ENCODE measurements around the gene EVA1A. TPM values are rescaled to one million over a fixed set of nuclear protein-coding genes. Genes with fewer than 3 reads are reported as not detected.

EVA1A gene
- total and polyA plus RNA-seq, 9 donors, result 4.7 to 12.7 (median 7.5) TPM

DNA sequence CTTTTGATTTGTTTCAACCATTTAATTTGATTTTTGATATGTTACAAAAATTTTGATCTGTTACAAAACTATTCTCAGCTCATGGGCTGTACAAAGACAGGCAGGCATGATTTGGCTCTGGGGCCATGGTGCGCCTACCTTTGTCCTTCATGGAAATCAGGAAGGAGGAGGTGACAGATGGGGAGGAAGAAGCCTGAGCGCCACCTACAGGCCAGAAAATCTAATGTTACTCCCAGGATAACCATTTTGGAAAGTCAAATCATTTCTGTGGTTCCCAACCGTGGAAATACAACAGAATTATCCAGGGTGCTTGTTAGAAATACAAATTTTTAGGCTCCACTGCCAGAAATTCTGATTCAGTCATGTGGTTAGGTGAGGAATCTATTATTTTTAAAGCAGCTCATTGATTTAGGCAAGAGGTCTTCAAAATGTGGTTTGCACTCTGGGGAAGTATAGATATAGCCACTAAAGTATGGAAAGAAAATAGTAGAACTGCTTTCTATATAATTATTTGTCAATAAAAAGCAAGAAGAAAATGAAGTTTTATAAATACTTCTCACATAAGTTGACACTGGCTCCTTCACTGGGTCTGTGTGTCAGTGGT lies 93.9 kb downstream of the EVA1A start:
- H3K9me3 ChIP-seq (replicated peaks; ENCODE audit: control insufficient read depth, low read depth, low read length), result no peaks in the 10 kb centered on the region
- no peaks in the 10 kb centered on the region for H3K27me3 ChIP-seq (ENCODE audit: control insufficient read depth, insufficient read depth, low read length)
- H3K4me3 ChIP-seq (ENCODE audit: low read length), result no peak overlapping the region
- no peaks in the 10 kb centered on the region for H3K4me1 ChIP-seq (ENCODE audit: control insufficient read depth, insufficient read depth, low read length)
- 40% methylated on average over 1 of the region's 3 CpGs for WGBS (ENCODE audit: insufficient coverage)
- H3K36me3 ChIP-seq (ENCODE audit: control insufficient read depth, insufficient read depth, low read length), result no peaks in the 10 kb centered on the region
- DNase-seq, result no peak
- H3K27ac ChIP-seq (ENCODE audit: low read length), result no peak overlapping the region

DNA sequence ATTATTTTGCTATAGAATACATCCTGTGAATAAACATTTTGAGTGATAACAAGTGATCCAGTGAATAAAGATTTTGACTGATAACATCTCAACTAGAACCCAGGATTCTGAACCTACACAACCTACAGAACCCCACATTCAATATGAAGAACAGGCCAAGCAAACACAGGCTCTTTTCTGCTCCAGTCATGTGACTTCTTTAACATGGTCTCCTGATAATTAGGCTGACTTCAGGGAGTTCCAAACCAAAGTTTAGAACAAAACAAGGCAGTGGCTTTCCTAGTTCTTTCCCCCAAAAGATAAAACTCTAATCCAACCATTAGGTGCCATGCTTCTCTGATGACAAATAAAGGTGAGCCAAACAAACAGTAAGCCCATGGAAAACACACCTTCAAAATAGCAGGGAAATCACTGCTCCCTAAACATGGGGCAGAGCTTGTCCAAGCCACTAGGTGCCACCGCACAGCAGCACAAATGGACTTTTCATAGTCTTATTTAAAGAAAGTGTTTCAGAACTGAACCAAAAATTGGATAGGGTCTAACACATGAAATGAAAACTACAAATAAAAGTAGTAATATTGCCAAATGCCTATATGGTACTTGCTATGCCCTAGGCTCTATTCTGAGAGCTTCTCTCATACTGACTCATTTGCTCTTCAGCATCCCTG lies 95.3 kb downstream of the EVA1A start:
- H3K27me3 ChIP-seq (ENCODE audit: control insufficient read depth, insufficient read depth, low read length), result no peaks in the 10 kb centered on the region
- H3K9me3 ChIP-seq (replicated peaks; ENCODE audit: control insufficient read depth, low read depth, low read length), result no peaks in the 10 kb centered on the region
- no peaks in the 10 kb centered on the region for H3K4me1 ChIP-seq (ENCODE audit: control insufficient read depth, insufficient read depth, low read length)
- no peaks in the 10 kb centered on the region for H3K36me3 ChIP-seq (ENCODE audit: control insufficient read depth, insufficient read depth, low read length)
- no CpG with 5 or more reads among the region's 1 CpG for WGBS (ENCODE audit: insufficient coverage)
- DNase-seq, result peak; percentile 43
- no peak overlapping the region for H3K4me3 ChIP-seq (ENCODE audit: low read length)
- no peak overlapping the region for H3K27ac ChIP-seq (ENCODE audit: low read length)

DNA sequence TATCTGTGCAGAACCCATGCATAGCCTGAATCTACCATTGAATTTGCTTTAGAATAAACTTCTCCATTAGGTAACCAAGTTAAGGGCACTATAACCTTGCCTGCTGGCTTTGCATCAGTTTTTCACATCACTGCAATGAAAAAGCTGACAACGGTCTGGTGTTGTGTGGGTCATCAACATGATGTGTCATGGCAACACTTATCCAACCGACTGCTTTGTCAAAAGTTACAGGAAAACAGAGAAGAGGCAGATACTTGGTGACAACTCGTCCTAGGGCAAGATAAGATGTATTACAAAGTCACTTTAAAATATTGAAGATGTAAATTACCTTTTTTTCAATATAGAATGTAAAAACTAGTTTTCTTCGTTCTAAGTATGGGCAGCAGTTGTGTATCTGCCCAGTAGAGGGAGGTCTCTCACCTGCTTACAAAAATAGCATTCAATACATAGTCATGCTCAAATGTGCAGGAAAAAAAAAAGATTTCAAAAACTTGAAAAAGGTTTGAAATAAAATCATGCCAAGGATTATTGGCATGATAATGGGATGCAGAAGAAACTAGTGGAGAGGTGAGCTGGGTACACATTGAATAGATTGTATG lies 96.3 kb downstream of the EVA1A start:
- no CpG with 5 or more reads among the region's 4 CpGs for WGBS (ENCODE audit: insufficient coverage)

DNA sequence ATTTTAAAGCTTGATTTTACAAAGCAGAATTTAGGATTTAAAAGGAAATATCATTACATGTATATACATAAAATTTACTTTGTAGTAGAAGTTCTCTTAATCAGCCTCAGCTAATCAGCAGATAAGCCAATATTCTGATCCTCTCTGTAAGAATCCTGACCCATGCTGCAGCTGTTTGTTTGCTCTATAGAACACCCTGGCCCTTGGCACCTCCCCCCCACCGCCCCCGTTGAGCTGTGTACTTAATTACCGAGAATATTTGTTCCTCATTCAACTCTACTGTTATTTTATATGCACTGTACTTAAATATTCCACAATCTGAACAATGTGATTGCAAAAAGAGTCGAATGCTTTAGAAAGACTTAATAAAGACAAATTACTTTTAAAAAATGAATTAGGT lies 98.0 kb downstream of the EVA1A start:
- Histone ChIP-seq H3K36me3 (ENCODE audit: control insufficient read depth, insufficient read depth, low read length) (no peaks in the 10 kb centered on the region), H3K27me3 (ENCODE audit: control insufficient read depth, insufficient read depth, low read length) (no peaks in the 10 kb centered on the region), H3K4me3 (ENCODE audit: low read length) (no peak overlapping the region), H3K27ac (ENCODE audit: low read length) (no peak overlapping the region), H3K4me1 (ENCODE audit: control insufficient read depth, insufficient read depth, low read length) (no peaks in the 10 kb centered on the region), H3K9me3 (replicated peaks; ENCODE audit: control insufficient read depth, low read depth, low read length) (no peaks in the 10 kb centered on the region)
- WGBS (ENCODE audit: insufficient coverage), result no CpG with 5 or more reads among the region's 4 CpGs
- DNase-seq, result no peak

More for the DNA sequence above, 96.3 kb downstream of the EVA1A start:
- no peaks in the 10 kb centered on the region for H3K36me3 ChIP-seq (ENCODE audit: control insufficient read depth, insufficient read depth, low read length)
- H3K4me1 ChIP-seq (ENCODE audit: control insufficient read depth, insufficient read depth, low read length), result no peaks in the 10 kb centered on the region
- peak; percentile 43 for DNase-seq
- H3K4me3 ChIP-seq (ENCODE audit: low read length), result no peak overlapping the region
- no peak overlapping the region for H3K27ac ChIP-seq (ENCODE audit: low read length)
- H3K27me3 ChIP-seq (ENCODE audit: control insufficient read depth, insufficient read depth, low read length), result no peaks in the 10 kb centered on the region
- no peaks in the 10 kb centered on the region for H3K9me3 ChIP-seq (replicated peaks; ENCODE audit: control insufficient read depth, low read depth, low read length)

DNA sequence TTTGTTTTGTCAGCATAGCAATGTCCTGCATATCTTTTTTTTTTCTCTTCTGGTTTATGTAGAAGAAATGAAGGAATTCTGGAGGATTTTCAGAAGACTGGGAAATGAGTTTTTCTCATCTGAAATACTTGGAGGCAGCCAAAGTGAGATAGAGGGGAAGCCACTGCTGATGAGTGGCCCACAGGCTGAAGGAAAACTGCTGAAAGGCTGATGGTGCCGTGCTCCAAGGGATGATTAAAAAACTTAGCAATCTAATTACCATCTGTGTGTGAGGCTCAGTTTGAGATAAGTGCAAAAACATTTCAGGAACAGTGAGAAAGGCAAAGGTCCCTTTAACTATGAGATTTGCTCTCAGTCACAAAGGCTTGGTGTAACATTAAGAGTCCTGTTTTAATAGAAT lies 98.5 kb downstream of the EVA1A start:
- H3K4me3 ChIP-seq (ENCODE audit: low read length), result no peak overlapping the region
- no peaks in the 10 kb centered on the region for H3K36me3 ChIP-seq (ENCODE audit: control insufficient read depth, insufficient read depth, low read length)
- H3K9me3 ChIP-seq (replicated peaks; ENCODE audit: control insufficient read depth, low read depth, low read length), result no peaks in the 10 kb centered on the region
- no peaks in the 10 kb centered on the region for H3K4me1 ChIP-seq (ENCODE audit: control insufficient read depth, insufficient read depth, low read length)
- H3K27me3 ChIP-seq (ENCODE audit: control insufficient read depth, insufficient read depth, low read length), result no peaks in the 10 kb centered on the region
- H3K27ac ChIP-seq (ENCODE audit: low read length), result no peak overlapping the region
- DNase-seq, result peak; percentile 74
- WGBS (ENCODE audit: insufficient coverage), result no CpG with 5 or more reads among the region's 1 CpG

DNA sequence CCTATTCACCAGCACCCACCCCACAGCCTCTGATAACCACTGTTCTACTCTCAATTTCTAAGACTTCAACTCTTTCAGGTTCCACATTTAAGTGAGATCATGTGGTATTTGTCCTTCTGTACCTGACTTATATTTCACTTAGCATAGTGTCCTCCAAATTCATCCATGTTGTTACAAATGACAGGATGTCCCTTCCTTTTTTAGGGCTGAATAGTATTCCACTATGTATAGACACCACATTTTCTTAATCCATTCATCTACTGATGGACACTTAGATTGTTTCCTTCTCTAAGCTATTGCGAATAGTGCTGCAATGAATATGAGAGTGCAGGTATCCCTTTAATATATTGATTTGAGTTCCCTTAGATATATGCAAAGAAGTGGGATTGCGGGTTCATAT lies 100.1 kb downstream of the EVA1A start:
- H3K36me3 ChIP-seq (ENCODE audit: control insufficient read depth, insufficient read depth, low read length), result no peaks in the 10 kb centered on the region
- no peaks in the 10 kb centered on the region for H3K4me1 ChIP-seq (ENCODE audit: control insufficient read depth, insufficient read depth, low read length)
- H3K9me3 ChIP-seq (replicated peaks; ENCODE audit: control insufficient read depth, low read depth, low read length), result no peaks in the 10 kb centered on the region
- H3K27me3 ChIP-seq (ENCODE audit: control insufficient read depth, insufficient read depth, low read length), result no peaks in the 10 kb centered on the region
- no peak overlapping the region for H3K27ac ChIP-seq (ENCODE audit: low read length)
- DNase-seq, result no peak
- no peak overlapping the region for H3K4me3 ChIP-seq (ENCODE audit: low read length)
- WGBS (ENCODE audit: insufficient coverage), result no CpG with 5 or more reads among the region's 2 CpGs

DNA sequence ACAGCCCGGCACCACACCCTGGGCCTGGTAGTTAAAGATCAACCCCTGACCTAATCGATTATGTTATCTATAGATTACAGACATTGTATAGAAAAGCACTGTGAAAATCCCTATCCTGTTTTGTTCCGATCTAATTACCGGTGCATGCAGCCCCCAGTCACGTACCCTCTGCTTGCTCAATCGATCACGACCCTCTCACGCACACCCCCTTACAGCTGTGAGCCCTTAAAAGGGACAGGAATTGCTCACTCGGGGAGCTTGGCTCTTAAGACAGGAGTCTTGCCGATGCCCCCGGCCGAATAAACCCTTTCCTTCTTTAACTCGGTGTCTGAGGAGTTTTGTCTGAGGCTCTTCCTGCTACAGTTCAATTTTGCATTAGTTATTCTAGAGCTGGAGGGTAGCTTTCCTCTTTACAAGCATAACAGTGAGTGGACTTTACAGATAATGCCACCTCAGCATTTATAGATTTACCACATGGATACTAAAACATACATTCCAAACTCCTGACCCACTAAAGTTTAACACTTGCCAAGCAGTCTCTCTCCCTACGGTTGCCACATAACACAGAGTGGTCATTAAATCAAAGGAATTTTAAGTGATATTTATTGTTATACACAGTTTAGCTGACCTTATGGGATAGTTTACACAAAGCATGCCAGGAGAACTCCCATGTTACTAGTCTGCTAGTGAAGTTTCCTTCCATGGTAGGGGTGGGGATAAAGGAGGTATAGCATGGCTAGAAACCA lies 101.0 kb downstream of the EVA1A start:
- DNase-seq, result no peak
- WGBS (ENCODE audit: insufficient coverage), result 79% methylated on average over 5 of the region's 14 CpGs
- Histone ChIP-seq H3K27ac (ENCODE audit: low read length) (no peak overlapping the region), H3K4me1 (ENCODE audit: control insufficient read depth, insufficient read depth, low read length) (no peaks in the 10 kb centered on the region), H3K4me3 (ENCODE audit: low read length) (no peak overlapping the region), H3K27me3 (ENCODE audit: control insufficient read depth, insufficient read depth, low read length) (no peaks in the 10 kb centered on the region), H3K36me3 (ENCODE audit: control insufficient read depth, insufficient read depth, low read length) (no peaks in the 10 kb centered on the region), H3K9me3 (replicated peaks; ENCODE audit: control insufficient read depth, low read depth, low read length) (no peaks in the 10 kb centered on the region)

DNA sequence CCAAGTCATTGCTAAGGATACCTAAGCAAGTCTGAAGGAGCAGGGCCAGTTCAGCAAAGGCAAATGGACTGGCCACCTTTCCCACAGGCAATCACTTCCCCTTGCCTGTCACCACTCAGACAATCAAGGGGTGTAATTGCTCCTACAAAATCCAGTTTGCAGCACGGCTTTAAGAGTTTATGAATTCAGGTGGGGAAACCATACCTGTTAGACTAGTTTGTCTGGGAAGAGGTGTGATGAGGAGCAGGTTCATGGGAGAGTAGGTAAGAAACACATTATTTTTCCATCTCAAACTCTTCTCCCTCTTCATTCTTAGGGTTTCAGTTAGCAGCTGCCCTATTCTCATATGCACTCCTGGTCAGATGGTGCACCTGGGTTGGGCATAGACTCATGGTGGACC lies 102.5 kb downstream of the EVA1A start:
- Histone ChIP-seq H3K4me1 (ENCODE audit: control insufficient read depth, insufficient read depth, low read length) (no peaks in the 10 kb centered on the region), H3K4me3 (ENCODE audit: low read length) (no peak overlapping the region), H3K36me3 (ENCODE audit: control insufficient read depth, insufficient read depth, low read length) (no peaks in the 10 kb centered on the region), H3K27ac (ENCODE audit: low read length) (no peak overlapping the region), H3K9me3 (replicated peaks; ENCODE audit: control insufficient read depth, low read depth, low read length) (no peaks in the 10 kb centered on the region), H3K27me3 (ENCODE audit: control insufficient read depth, insufficient read depth, low read length) (no peaks in the 10 kb centered on the region)
- no CpG with 5 or more reads among the region's 1 CpG for WGBS (ENCODE audit: insufficient coverage)
- no peak for DNase-seq

DNA sequence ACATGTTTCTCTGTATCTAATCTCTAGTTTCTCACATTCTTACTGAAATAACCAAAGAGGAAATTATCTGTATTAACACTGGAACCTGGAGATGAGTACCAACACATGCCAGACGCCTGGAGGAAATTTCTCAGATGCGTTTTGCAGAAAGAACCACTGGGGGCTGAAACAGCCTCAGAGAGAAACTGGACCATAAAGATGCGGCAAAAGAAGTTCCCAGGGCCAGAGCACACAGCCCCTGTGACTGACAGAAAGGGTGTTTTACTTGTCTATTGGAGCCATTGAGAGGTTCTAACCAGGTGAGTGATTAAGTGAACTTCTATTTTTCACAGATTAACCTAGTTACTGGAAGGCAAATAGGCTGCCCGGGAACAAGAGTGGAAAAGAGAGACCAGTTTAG lies 103.9 kb downstream of the EVA1A start:
- H3K4me1 ChIP-seq (ENCODE audit: control insufficient read depth, insufficient read depth, low read length), result no peaks in the 10 kb centered on the region
- no peak for DNase-seq
- no peaks in the 10 kb centered on the region for H3K27me3 ChIP-seq (ENCODE audit: control insufficient read depth, insufficient read depth, low read length)
- no peak overlapping the region for H3K27ac ChIP-seq (ENCODE audit: low read length)
- H3K4me3 ChIP-seq (ENCODE audit: low read length), result no peak overlapping the region
- no peaks in the 10 kb centered on the region for H3K36me3 ChIP-seq (ENCODE audit: control insufficient read depth, insufficient read depth, low read length)
- H3K9me3 ChIP-seq (replicated peaks; ENCODE audit: control insufficient read depth, low read depth, low read length), result no peaks in the 10 kb centered on the region
- 38% methylated on average over 3 of the region's 4 CpGs for WGBS (ENCODE audit: insufficient coverage)

DNA sequence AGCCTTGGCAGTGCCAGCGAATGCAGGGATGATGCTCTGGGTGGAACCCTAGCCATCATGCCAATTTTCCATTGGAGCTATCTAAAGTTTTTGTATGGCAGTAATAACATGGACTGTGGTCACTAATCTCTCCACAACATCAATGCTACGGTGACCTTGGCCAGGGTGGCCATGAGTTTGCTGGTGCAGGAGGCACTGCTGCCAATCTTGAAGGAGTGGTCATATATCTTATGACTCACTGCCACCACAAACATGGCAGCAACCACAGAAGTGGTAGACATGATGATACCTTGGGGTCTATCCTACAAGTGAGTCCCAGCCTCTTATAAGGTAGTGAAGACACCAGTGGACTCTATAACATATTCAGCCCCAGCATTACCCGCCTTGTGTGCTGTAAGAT lies 104.6 kb downstream of the EVA1A start:
- H3K36me3 ChIP-seq (ENCODE audit: control insufficient read depth, insufficient read depth, low read length), result no peaks in the 10 kb centered on the region
- no peaks in the 10 kb centered on the region for H3K9me3 ChIP-seq (replicated peaks; ENCODE audit: control insufficient read depth, low read depth, low read length)
- no peaks in the 10 kb centered on the region for H3K27me3 ChIP-seq (ENCODE audit: control insufficient read depth, insufficient read depth, low read length)
- H3K4me1 ChIP-seq (ENCODE audit: control insufficient read depth, insufficient read depth, low read length), result no peaks in the 10 kb centered on the region
- H3K27ac ChIP-seq (ENCODE audit: low read length), result no peak overlapping the region
- WGBS (ENCODE audit: insufficient coverage), result no CpG with 5 or more reads among the region's 3 CpGs
- DNase-seq, result no peak
- H3K4me3 ChIP-seq (ENCODE audit: low read length), result no peak overlapping the region

Measured in muscle of leg (tissue), 11 donors.